HG03045 (cell line): ENCODE measurements around the gene KIZ.
"Not testable (repeated sequence)": the region's sequence is repeated elsewhere in the genome, so short reads cannot be mapped to it uniquely, and the experiment has no call there.

Source experiments
- ATAC-seq: cut with Tn5 transposase; IDR thresholded peaks from one replicate; pipeline ENCODE4 v1.9.1; 2021; ENCODE audit warnings: mild to moderate bottlenecking, moderate library complexity; ENCODE audit not compliant: unreplicated experiment

Gene KIZ

DNA sequence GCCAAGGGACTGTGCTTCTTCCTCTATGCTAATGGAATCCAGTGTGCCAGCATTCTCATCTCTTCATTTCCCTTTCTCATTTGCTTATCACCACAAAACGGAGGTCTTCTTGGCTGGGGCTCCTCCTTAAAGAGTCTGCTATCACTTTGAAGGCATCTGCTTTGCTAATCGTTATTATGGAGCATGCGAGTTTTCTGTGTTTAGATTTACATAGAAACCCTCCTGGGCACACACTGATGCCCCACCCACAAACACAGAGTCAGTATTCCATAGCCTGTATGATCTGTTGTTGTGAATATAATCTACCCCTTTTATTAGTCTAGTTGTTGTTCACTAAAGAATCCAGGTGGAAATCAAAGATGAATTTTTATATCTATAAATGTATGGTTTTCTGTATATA, 93.8 kb downstream of the KIZ start:
- ATAC-seq, result no peak

DNA sequence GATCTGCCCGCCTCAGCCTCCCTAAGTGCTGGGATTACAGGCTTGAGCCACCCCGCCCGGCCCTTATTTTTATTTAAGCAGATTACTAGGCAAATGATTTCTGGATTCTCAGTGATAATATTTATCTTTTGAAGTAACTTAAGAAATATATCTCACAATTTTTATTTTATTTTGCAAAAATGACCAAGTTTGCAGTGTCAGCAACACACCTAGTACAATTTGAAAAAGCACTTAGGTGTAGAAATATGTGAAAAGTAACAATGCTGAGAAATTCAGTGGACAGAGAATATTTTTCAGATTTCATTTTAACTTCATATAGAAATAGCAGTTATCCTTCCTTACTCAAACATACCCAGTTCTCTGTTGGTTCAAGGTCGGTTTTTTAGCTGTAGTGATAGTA, 98.3 kb downstream of the KIZ start:
- ATAC-seq, result no peak

DNA sequence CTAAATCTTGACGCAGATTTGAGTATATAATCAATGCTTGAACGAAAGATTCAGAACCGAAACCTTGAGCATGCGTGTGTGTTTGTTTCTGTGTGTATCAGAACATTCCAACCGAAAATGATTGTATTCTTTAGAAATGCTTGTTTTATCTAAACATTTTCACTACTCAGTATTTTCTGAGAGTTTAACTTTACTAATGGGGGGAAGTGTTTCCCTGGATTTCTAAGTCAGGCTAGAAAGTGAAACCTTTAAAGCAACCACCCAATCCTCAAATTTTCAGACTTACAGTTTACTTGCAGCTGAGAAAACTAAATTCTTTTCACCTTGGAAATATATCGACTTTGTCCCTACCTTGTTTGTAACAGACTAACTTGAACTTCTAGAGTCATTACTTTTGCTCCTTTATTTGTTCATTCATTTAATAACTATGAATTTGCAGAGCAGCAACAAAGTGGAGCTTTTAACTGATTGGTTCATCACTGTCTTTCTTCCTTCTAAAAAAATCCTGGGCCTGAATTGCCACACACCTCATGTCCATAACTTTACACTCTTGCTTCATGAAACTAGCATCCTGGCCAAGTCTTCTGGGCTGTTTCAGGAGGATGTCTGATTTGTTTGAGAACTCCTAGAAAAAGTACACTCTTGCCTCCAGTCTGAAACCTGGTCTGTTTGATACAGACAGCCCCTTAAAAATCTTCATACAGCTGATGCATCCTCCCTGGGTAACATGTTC, 99.5 kb downstream of the KIZ start:
- no peak for ATAC-seq

DNA sequence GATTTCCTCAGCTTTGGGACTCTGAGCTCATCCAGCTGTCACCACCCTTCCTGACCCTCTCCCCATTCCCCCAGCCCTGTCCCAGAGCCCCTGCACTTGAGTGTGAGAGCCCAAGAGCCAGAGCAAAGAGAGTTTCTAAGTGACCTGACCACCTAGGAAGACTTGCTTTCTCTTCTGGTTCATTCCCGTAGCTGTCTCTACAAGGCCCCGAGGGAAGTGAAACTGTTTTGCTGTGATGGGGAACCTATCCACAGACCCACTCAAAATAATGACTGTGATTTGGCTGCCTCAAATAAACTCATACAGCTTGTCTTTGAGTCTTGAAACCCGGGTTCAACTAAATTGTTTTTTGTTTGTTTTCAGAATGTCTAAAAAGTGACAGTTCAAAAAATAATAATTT, 102.6 kb downstream of the KIZ start:
- peak; percentile 81 for ATAC-seq

DNA sequence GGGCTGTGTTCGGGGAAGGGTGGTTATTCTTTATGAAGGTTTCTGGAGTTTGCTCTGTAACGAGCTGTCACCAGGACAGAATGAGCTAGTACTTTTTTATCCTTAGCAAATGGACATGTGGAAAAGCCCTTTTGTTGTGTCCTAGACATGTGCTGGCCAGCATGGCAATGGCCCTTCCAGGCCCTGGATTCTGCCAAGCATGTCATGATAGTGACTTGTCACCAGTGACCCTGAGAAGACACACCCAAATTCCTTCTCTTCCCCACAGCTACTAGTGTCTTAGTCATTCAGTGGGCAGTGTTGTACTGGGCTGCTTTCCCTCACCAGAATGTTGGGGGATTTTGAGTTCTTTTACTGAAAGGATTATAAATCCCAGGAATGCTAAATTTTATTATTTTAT, 103.3 kb downstream of the KIZ start:
- ATAC-seq, result no peak

DNA sequence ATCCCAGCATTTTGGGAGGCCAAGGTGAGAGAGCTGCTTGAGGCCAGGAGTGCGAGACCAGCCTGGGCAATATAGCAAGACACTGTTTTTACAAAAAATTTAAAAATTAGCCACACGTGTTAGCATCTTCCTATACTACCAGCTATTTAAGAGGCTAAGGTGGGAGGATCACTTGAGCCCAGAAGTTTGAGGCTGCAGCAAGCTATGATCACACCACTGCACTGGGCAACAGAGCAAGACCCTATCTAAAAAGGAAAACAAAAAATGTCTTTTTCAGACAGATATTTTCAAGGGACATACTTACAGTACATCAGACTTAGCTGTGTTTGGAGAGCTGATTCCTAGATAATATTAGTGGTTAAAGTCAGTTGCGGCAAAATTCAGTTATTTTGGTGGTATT, 104.3 kb downstream of the KIZ start:
- ATAC-seq, result no peak

DNA sequence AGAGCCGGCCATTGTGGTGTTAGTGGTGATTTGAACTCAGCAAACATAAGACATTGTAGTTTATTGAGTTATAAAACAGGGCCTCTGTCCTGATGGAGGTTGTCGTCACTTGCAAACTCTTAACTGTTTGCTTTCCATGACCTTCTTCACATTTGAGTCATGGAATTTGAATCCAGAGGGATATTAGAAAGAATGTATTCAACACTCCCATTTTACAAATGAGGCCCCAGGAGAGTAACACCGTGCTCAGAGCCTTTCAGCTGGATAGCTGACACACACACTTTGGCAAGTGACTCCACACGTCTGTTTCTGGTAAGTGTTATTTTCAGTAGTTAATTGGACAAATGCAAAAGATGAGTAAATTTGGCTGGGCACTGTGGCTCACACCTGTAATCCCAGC, 104.8 kb downstream of the KIZ start:
- ATAC-seq, result no peak

DNA sequence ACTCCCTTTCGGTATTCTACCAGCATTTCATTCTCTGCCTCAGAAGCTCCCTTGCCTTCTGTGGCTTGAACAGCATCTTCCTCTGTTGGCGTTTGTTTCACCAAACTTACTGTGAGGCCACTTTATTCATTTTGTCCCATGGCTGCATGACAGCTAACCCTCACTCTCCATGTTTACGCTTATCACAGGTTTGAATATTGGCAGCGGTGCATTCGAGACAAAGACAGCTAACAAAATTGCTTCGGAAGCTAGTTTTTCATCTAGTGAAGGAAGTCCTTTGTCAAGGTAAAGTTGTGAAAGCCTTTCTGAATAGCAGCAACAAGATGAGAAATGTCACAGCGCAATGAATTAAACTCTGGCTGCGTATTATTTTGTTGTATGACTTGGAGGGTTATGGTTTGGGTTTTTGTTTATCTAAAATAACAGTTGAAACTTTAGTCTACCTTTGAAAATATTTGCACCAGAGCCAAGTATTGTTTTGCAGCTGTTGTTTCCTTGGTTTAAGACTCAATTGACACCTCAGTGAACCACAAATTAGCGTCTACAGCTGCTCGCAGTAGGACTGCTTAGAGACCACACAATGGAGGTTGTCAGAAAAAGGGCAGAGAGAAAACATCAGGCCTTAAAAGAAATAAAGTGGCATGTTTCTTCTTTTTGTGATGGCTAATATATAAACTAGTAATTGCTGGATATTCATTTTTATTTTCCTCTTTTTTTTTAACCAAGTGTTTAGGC, 106.8 kb downstream of the KIZ start:
- ATAC-seq, result no peak

DNA sequence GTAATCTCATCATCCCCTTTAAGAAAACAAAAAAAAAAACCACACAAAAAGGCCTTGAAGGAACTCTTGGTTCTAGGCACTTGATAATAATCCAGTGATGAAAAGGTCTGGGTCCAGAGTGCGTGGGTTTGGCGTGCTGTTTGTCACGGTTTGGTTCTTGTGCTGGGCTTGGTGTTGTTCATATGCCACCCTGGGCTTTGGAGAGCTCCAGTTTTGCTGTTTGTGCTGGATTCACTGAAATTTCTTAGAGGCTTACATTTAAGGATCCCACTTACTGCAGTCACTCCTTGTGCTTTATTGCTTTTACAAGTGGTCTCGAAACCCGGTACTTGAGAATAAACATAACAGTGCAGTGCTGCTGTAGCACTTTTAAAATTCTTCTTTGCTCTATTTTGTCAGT, 108.4 kb downstream of the KIZ start:
- ATAC-seq, result no peak

DNA sequence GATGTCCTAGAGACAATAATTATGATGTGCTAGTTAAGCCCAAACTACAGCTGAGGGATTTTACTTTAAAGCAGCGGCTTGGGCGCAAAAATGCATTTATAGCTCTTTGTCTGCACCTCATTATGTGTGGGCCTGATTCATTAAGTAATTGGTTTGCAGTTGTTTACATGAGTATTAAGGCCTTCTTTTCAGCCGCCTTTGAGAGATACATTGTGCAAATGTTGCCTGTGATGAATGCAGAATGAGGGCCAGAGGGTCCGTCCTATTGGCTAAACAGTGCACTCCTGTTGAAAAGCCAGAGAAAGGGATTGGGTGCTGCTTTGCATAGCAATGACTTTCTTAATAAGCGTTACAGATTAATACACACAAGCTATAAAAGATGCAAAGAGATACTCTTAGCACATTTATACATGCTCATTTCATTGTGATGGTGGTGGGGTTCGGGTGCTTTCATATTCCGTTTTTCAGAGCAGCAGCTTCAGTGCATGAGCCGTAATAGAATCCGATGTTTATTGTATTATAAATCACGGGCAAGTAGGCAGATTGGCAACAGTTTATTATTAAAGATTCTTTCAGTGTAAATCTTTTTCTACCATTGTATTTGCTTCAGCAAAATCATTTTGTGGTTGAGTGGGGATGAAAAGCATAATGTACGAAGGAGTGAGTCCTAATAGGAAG, 109.1 kb downstream of the KIZ start:
- no peak for ATAC-seq

DNA sequence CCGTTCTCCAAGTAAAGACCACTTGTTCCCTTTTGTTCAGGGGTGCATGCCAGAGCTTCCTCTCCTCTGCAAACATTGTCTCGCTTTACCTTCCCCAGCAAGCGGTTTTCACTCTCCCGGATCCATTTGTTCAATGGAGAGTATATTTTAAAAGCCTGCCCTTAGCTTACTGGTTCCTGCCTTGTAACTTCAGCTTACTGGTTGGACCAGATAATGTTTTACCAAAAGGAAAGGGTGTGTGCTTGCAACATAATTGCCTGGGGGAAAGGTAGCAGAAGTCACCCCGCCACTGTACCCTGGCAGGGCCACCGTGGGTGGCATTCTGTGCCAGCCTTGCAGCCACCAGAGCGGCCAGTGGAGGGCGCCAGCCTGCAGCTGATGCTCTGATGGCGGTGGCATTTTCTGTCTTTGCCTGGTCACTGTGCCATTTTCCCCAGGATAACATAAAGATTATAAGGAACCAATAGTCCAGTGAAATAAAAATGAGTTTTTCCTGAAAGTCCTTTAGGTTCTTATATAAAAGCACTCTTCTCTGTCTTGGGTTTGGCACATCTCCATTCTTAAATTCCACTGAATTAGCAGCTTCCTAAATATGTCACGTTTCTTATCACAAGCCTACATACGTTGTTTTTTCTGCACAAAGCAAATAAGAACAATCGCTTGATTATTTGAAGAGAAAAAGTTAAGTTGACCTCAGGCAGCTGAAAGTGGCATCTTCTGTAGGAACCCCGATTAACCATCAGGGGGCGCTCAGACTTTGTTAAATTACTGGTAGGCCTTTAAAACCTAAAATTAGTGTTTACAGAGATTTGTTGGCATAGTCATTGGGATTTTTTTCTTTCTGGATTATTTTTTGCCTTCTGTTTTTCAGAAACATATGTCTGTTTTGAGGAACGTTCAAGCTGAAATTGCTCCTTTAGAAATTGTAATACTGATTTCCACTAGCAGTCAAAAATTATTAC, 109.9 kb downstream of the KIZ start:
- ATAC-seq, result no peak

DNA sequence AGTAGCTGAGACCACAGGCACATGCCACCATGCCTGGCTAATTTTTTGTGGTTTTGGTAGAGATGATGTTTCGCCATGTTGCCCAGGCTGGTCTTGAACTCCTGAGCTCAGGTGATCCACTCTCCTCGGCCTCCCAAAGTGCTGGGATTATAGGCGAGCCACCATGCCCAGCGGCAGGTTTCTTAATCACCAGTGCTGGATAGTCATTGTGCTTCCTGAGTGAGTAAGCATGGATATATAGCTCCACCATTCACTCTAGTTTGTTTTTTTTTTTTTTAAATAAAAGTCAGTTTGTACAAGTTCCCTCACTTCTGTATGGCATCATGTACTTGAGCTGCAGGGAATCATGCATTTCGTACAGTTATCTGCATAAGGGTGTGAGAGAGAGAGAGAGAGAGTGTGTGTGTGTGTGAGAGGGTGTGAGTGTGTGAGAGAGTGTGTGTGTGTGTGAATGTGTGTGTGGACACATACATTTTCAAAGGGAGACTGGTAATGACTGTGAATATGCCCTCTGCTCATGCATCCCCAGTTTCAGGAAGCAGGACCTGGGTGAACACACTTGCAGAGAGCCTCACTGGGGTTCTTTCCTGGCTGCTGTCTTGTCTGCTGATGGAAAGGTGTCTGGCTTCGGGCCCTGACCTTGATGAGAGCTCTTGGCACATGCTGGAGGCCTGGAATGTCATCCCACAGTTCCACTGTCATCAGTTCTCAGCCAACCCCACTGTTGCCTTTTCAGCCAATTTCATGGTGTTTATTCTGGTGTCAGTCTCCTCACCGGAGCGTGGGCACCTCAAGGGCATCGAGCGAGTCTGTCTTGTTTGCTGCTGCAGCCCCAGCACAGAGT, 112.3 kb downstream of the KIZ start:
- ATAC-seq, result no peak

DNA sequence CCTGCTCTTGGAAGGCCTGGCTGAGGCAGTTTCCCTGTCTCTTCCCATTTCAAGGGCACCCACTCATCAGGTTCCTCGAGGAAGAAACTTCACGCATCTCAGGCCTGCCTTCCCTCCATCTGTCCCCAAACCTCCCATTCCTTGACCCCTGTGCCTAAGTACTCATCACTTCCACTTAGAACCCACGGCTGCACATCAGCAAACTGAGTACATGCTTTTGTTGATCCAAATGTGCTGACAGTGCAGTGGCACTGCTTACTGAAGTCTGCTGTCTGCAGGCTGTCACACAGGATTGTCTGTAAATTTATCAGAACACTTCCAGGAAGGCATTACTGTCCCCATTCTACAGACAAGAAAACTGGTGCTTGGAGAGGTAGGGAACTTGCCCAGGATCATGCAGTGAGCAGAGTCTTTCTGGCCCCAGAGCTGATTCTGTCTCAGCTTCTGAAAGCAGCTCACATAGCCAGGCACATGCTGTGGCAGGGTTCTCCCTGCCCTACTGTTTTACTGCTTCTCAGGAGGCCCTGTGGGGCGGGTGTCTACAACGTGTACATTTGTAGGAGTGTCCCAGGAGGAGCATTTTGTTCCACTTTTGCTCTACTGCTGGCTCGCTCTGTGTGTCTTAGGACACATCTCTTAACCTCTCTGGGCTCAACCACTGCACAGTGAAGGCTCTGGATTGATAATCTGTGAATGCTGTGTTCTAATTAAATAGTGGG, 113.1 kb downstream of the KIZ start:
- no peak for ATAC-seq

DNA sequence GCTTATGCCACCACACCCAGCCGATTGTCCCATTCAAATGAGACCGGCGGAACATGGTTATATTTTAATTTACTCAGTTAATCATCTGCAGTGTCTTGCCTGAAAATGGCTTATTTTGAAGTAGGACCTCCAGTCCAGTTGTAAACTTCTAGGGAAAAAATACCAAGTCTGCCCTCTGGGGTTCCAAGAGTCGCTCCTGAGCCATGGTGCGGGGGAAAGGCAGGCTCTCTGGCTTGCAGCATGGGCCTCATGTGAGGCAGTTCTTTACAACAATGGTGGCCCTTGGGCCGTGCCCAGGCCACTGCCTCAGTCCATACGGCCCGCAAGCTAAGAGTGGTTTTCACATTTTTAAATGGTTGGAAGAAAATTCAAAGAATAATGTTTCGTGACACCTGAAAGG, 114.5 kb downstream of the KIZ start:
- ATAC-seq, result no peak

DNA sequence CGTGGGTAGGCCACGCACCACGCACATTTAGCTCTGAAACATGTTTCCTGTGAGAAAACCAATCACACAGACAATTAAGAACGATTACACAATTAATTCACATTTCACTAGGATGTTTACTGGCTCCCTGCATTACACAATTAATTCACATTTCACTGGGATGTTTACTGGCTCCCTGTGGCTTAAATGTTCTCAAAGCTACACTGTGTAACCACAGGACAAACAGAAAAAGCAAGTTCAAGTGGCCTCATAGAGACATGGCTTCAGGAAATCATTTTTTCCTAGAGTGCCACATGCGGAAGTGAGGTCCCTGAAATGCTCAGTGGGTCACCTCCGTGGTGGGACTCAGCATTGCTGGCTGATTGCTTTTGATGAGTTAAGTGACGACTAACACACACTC, 115.5 kb downstream of the KIZ start:
- no peak for ATAC-seq

DNA sequence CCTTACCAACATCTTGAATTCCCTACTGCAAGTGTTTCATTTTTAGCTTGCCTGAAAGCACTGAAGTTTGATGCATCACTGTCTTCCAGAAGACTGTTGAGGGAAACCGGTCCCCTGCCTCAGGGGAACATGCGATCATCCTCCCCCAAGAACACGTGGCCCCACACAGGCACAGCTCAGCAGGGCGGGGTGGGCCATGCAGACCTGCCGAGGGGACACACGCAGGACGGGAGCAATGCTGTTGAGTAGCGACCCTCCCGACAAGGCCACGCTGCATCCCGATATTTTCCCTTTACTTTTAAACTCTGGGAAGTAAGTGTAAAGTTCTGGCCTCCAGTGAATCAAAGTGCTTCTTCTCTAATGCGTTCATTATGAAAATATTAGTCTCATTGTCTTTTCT, 117.9 kb downstream of the KIZ start:
- no peak for ATAC-seq

DNA sequence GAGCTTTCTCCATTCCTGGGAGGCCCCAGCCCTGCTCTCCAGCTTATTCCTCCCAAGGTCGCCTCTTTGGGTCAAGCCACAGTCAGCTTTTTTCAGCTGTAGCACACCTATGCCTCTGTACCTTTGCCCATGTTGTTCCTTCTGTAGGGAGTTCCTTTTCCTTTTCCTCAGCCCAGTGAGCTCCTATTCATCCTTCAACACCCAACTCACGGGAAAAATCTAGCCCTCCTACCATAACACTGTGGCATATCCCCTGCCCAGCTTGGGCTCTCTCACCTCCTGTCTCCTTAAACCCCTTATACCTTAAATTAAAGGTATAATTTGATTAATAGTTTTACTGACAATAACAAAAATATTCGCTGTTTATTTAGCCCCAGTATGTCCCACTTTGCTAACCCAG, 118.9 kb downstream of the KIZ start:
- ATAC-seq, result no peak

DNA sequence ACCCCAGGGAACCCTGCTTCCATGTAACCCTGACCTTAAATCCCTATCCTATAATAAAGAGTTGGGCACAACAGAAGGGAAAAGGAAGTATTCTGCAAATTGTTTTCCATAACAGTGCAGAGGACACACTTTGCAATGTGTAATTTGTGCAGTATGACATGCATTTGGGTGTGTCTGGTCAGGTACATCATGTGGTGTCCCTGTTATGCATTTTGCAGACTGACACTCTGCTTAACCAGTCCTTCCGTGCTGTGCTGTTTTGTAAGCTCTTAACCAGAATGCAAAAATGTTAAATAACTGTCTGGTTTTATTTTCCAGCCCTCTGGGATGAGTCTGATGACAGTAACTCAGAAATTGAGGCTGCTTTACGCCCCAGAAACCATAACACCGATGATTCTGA, 120.3 kb downstream of the KIZ start:
- no peak for ATAC-seq

DNA sequence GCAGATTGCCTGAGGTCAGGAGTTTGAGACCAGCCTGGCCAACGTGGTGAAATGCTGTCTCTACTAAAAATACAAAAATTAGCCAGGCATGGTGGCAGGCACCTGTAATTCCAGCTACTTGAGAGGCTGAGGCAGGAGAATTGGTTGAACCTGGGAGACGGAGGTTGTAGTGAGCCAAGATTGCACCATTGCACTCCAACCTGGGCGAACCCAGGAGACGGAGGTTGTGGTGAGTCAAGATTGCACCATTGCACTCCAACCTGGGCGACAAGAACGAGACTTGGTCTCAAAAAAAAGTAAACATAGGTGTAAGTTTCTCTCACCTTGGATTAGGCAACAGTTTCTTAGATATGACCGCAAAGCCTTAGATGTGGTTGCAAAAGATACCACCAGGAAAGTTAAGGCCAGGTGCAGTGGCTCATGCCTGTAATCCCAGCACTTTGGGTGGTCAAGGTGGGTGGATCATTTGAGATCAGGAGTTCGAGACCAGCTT, 121.8 kb downstream of the KIZ start:
- ATAC-seq, result not testable (repeated sequence)
